GM19099 (cell line): Measurements from ENCODE around the gene DNM3.

Source experiments
- POLR2A ChIP-seq: IDR thresholded peaks from 3 replicates; pipeline ENCODE4 v1.6.1; 2011; ENCODE audit warnings: low read depth; ENCODE audit not compliant: insufficient read length; ENCODE audit errors: extremely low read depth

Gene DNM3

GRCh38 chr1:172308142-172308541 lies 466.8 kb downstream of the DNM3 start:
- TF ChIP-seq POLR2A = no peak

- TF ChIP-seq POLR2A = no peak
These were observed 467.3 kb downstream of the DNM3 start for GRCh38 chr1:172308577-172308976.

- TF ChIP-seq POLR2A = no peak
These were observed 479.4 kb downstream of the DNM3 start for GRCh38 chr1:172320733-172321132.

GRCh38 chr1:172321451-172321850 lies 480.2 kb downstream of the DNM3 start:
- no peak for TF ChIP-seq POLR2A

GRCh38 chr1:172322219-172323061 lies 481.1 kb downstream of the DNM3 start:
- no peak for TF ChIP-seq POLR2A

GRCh38 chr1:172323686-172324085 lies 482.4 kb downstream of the DNM3 start:
- TF ChIP-seq POLR2A = no peak

- TF ChIP-seq POLR2A = no peak
These were observed 482.8 kb downstream of the DNM3 start for GRCh38 chr1:172324086-172324485.

GRCh38 chr1:172324761-172325160 lies 483.5 kb downstream of the DNM3 start:
- no peak for TF ChIP-seq POLR2A

- TF ChIP-seq POLR2A = no peak
These were observed 484.2 kb downstream of the DNM3 start for GRCh38 chr1:172325531-172325930.

GRCh38 chr1:172326136-172326535 lies 484.8 kb downstream of the DNM3 start:
- no peak for TF ChIP-seq POLR2A

- no peak for TF ChIP-seq POLR2A
These were observed 487.0 kb downstream of the DNM3 start for GRCh38 chr1:172328266-172328665.

- no peak for TF ChIP-seq POLR2A
These were observed 490.9 kb downstream of the DNM3 start for GRCh38 chr1:172332230-172332629.

- no peak for TF ChIP-seq POLR2A
These were observed 494.1 kb downstream of the DNM3 start for GRCh38 chr1:172335377-172335776.

GRCh38 chr1:172338295-172338735 lies 497.0 kb downstream of the DNM3 start:
- no peak for TF ChIP-seq POLR2A

- TF ChIP-seq POLR2A = no peak
These were observed 498.5 kb downstream of the DNM3 start for GRCh38 chr1:172339842-172340241.

GRCh38 chr1:172340520-172340919 lies 499.2 kb downstream of the DNM3 start:
- no peak for TF ChIP-seq POLR2A

- TF ChIP-seq POLR2A = no peak
These were observed 500.4 kb downstream of the DNM3 start for GRCh38 chr1:172341697-172342096.
